Astrocyte (in vitro differentiated cells and primary cell): ENCODE measurements around the gene VSTM2B. TPM values are rescaled to one million over a fixed set of nuclear protein-coding genes. Genes with fewer than 3 reads are reported as not detected.

Experiments used
- DNase-seq: peaks from one replicate; pipeline ENCODE4 v3.0.0-alpha.2; 2010; ENCODE audit warnings: low read depth
- FAIRE-seq: peaks from 2 replicates; lab custom pipeline; 2011; peaks lifted over from hg19 to GRCh38; lab: Jason Lieb, UNC
- H2AFZ ChIP-seq: 2 replicates; pipeline ENCODE4 v1.6.0; 2012; ENCODE audit warnings: low read depth, low read length, inconsistent platforms
- H3K27ac ChIP-seq: 2 replicates; pipeline ENCODE4 v1.5.1; 2011; ENCODE audit warnings: low read depth, low read length, inconsistent platforms
- H3K27me3 ChIP-seq: 2 replicates; pipeline ENCODE4 v1.6.0; 2011; ENCODE audit warnings: low read length, inconsistent platforms; ENCODE audit not compliant: insufficient read depth
- H3K36me3 ChIP-seq: 2 replicates; pipeline ENCODE4 v1.5.1; 2011; ENCODE audit warnings: low read length, inconsistent platforms; ENCODE audit not compliant: insufficient read depth
- H3K4me1 ChIP-seq: 2 replicates; pipeline ENCODE4 v1.5.1; 2011; ENCODE audit warnings: low read length, inconsistent platforms; ENCODE audit not compliant: insufficient read depth
- H3K4me2 ChIP-seq: 2 replicates; pipeline ENCODE4 v1.6.0; 2012; ENCODE audit warnings: low read length, inconsistent platforms
- H3K4me3 ChIP-seq: 2 replicates; pipeline ENCODE4 v1.5.1; 2011; ENCODE audit warnings: low read depth, mild to moderate bottlenecking, low read length, inconsistent platforms; ENCODE audit not compliant: insufficient read depth
- H3K79me2 ChIP-seq: 2 replicates; pipeline ENCODE4 v1.6.0; 2012; ENCODE audit warnings: mild to moderate bottlenecking, low read length, inconsistent platforms; ENCODE audit not compliant: insufficient read depth
- H3K9ac ChIP-seq: 2 replicates; pipeline ENCODE4 v1.6.0; 2012; ENCODE audit warnings: mild to moderate bottlenecking, low read length, inconsistent platforms
- H3K9me3 ChIP-seq: 2 replicates; pipeline ENCODE4 v1.5.1; 2012; ENCODE audit warnings: low read depth, mild to moderate bottlenecking, low read length, inconsistent platforms; ENCODE audit not compliant: insufficient read depth
- H4K20me1 ChIP-seq: 2 replicates; pipeline ENCODE4 v1.6.0; 2012; ENCODE audit warnings: low read length, inconsistent platforms; ENCODE audit not compliant: insufficient read depth
- H3K27ac Mint-ChIP-seq: one replicate; pipeline ENCODE4 v1.8.0; 2021; ENCODE audit warnings: mild to moderate bottlenecking, mixed read lengths; ENCODE audit not compliant: unreplicated experiment
- H3K27me3 Mint-ChIP-seq: one replicate; pipeline ENCODE4 v1.8.0; 2021; ENCODE audit warnings: low read depth, mixed read lengths; ENCODE audit not compliant: unreplicated experiment
- H3K36me3 Mint-ChIP-seq: one replicate; pipeline ENCODE4 v1.8.0; 2021; ENCODE audit warnings: low read depth, mixed read lengths; ENCODE audit not compliant: unreplicated experiment
- H3K4me1 Mint-ChIP-seq: one replicate; pipeline ENCODE4 v1.8.0; 2021; ENCODE audit warnings: low read depth, mixed read lengths; ENCODE audit not compliant: unreplicated experiment
- H3K4me3 Mint-ChIP-seq: one replicate; pipeline ENCODE4 v1.8.0; 2021; ENCODE audit warnings: mild to moderate bottlenecking, moderate library complexity, mixed read lengths; ENCODE audit not compliant: unreplicated experiment
- H3K9me3 Mint-ChIP-seq: one replicate; pipeline ENCODE4 v1.8.0; 2021; ENCODE audit warnings: mild to moderate bottlenecking, mixed read lengths; ENCODE audit not compliant: unreplicated experiment
- CTCF ChIP-seq: IDR thresholded peaks from 2 replicates; pipeline ENCODE4 v1.5.1; 2011; ENCODE audit warnings: low read depth, mild to moderate bottlenecking, inconsistent platforms, low read length, moderate library complexity; ENCODE audit not compliant: insufficient read depth
- EZH2 ChIP-seq: IDR thresholded peaks from 2 replicates; pipeline ENCODE4 v1.6.1; 2012; ENCODE audit warnings: mild to moderate bottlenecking, low read length, inconsistent platforms; ENCODE audit not compliant: insufficient read depth
- total RNA-seq: library from RNA; stranded (reverse); gene quantifications from 2 replicates; pipeline ENCODE4 v1.2.1, GENCODE V29; 2021

VSTM2B gene
- total RNA-seq, 1 donor from 2014 or later, result not detected

GRCh38 chr19:29520390-29520789 is 5.4 kb upstream of the VSTM2B start:
- Histone ChIP-seq H3K27ac (no peak overlapping the region), H3K9me3 (no peaks in the 10 kb centered on the region), H3K4me3 (no peak overlapping the region), H2AFZ (no peak overlapping the region), H3K4me1 (no peaks in the 10 kb centered on the region), H4K20me1 (no peaks in the 10 kb centered on the region), H3K79me2 (no peaks in the 10 kb centered on the region), H3K4me2 (no peak overlapping the region), H3K36me3 (no peaks in the 10 kb centered on the region), H3K9ac (no peak overlapping the region), H3K27me3 (peaks cover 11% of the 10 kb centered on the region)
- peaks cover 78% of the 10 kb centered on the region for H3K27me3 Mint-ChIP-seq
- no peak overlapping the region for H3K27ac Mint-ChIP-seq
- peaks cover 1% of the 10 kb centered on the region for H3K4me1 Mint-ChIP-seq
- TF ChIP-seq EZH2 (no peak), CTCF (no peak)
- H3K4me3 Mint-ChIP-seq, result no peak overlapping the region
- DNase-seq, result no peak
- no peaks in the 10 kb centered on the region for H3K36me3 Mint-ChIP-seq
- peaks cover 5% of the 10 kb centered on the region for H3K9me3 Mint-ChIP-seq
- no peak for FAIRE-seq

DNA sequence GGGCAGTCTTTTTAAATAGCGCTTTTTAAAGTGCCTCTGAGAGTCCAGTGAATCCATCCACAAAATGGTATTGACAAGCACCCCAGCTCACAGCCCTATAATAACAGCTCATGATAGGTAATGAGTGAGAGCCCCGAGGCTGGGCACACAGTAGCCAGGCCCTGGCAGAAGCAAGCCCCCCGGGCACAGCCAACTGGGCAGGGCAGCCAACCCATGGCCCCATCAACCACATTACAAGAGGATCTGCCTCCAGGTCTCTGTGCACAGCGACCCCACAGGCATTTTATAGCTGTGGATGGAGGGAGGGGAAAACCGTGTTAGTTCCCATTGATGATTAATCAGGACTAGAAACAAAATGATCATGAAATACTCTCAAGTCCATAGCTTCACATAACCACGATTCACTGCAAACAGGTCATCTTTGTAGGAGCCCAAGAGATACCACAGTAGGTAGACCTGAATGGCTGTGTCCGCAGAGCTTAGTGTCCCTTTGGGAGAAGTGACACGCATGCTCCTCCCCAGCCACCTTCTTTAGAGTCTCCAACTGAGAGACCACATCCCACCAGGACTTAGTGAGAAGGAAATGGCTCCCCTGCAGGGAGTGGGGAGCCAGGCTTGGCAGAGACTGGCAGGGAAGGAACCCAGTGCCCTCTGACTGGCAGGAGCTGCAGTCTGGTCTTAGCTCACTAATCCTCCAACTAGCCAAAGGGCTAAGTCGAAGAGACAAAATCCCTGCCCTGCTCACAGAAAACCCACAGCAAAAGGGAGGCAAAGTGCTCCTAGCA is 4.3 kb upstream of the VSTM2B start:
- H3K4me1 ChIP-seq, result no peaks in the 10 kb centered on the region
- H3K4me2 ChIP-seq, result no peak overlapping the region
- Mint-ChIP-seq H3K27ac (no peak overlapping the region), H3K4me1 (peaks cover 1% of the 10 kb centered on the region), H3K9me3 (peaks cover 5% of the 10 kb centered on the region), H3K27me3 (peaks cover 73% of the 10 kb centered on the region), H3K4me3 (no peak overlapping the region), H3K36me3 (no peaks in the 10 kb centered on the region)
- no peaks in the 10 kb centered on the region for H3K36me3 ChIP-seq
- no peak for TF ChIP-seq EZH2
- no peak for TF ChIP-seq CTCF
- DNase-seq, result no peak
- H3K79me2 ChIP-seq, result no peaks in the 10 kb centered on the region
- H2AFZ ChIP-seq, result no peak overlapping the region
- FAIRE-seq, result no peak
- peaks cover 12% of the 10 kb centered on the region for H3K27me3 ChIP-seq
- H4K20me1 ChIP-seq, result no peaks in the 10 kb centered on the region
- H3K9ac ChIP-seq, result no peak overlapping the region
- no peaks in the 10 kb centered on the region for H3K9me3 ChIP-seq
- H3K4me3 ChIP-seq, result no peak overlapping the region
- no peak overlapping the region for H3K27ac ChIP-seq

- Mint-ChIP-seq H3K9me3 (peaks cover 5% of the 10 kb centered on the region), H3K4me3 (no peak overlapping the region), H3K36me3 (no peaks in the 10 kb centered on the region), H3K27ac (no peak overlapping the region), H3K27me3 (peaks cover 71% of the 10 kb centered on the region), H3K4me1 (peaks cover 3% of the 10 kb centered on the region)
- H3K4me2 ChIP-seq, result no peak overlapping the region
- no peaks in the 10 kb centered on the region for H3K9me3 ChIP-seq
- H2AFZ ChIP-seq, result no peak overlapping the region
- H3K27ac ChIP-seq, result no peak overlapping the region
- no peak for DNase-seq
- no peaks in the 10 kb centered on the region for H4K20me1 ChIP-seq
- no peak overlapping the region for H3K9ac ChIP-seq
- H3K79me2 ChIP-seq, result no peaks in the 10 kb centered on the region
- no peaks in the 10 kb centered on the region for H3K36me3 ChIP-seq
- peaks cover 28% of the 10 kb centered on the region for H3K27me3 ChIP-seq
- H3K4me1 ChIP-seq, result no peaks in the 10 kb centered on the region
- TF ChIP-seq CTCF (no peak), EZH2 (no peak)
- no peak for FAIRE-seq
- H3K4me3 ChIP-seq, result no peak overlapping the region
These were observed 2.2 kb upstream of the VSTM2B start for GRCh38 chr19:29523568-29523967.
